OCI-LY7 (cell line): ENCODE measurements around the gene ASCL5. TPM values are rescaled to one million over a fixed set of nuclear protein-coding genes. Genes with fewer than 3 reads are reported as not detected.

Experiments used
- BruUV-seq: library from RNA; stranded (reverse); fragments of 400-500 nt; replicated peaks from 2 replicates; lab custom pipeline; 2021; lab: Mats Ljungman, UMichigan
- CTCF ChIA-PET: fragments of 300-600 bp; sonication (Branson Sonifier 250); formaldehyde crosslinking; loops from one replicate; lab custom pipeline; 2022; ENCODE audit warnings: antibody characterized with exemption; ENCODE audit not compliant: unreplicated experiment; lab: Charles Lee
- POLR2A ChIA-PET: fragments of 300-600 bp; sonication (Branson Sonifier 250); formaldehyde crosslinking; loops from one replicate; lab custom pipeline; 2022; ENCODE audit warnings: antibody characterized with exemption; lab: Charles Lee
- DNase-seq: peaks from one replicate; pipeline ENCODE4 v3.0.0-alpha.2; 2015; ENCODE audit warnings: low spot score
- H2AFZ ChIP-seq: fragments of 200-600 bp; sonication (generic), shearing (Covaris generic); 2 replicates; pipeline ENCODE4 v1.6.1; 2014; ENCODE audit warnings: mild to moderate bottlenecking, antibody characterized with exemption, low read length, moderate library complexity
- H3K27ac ChIP-seq: fragments of 200-600 bp; sonication (generic); 2 replicates; pipeline ENCODE4 v1.5.1; 2014; ENCODE audit warnings: mixed run types, low read depth, mild to moderate bottlenecking, moderate library complexity, low read length, inconsistent platforms; ENCODE audit not compliant: poor library complexity, severe bottlenecking
- H3K36me3 ChIP-seq: fragments of 200-600 bp; sonication (generic); 2 replicates; pipeline ENCODE4 v1.6.1; 2014; ENCODE audit warnings: mild to moderate bottlenecking, antibody characterized with exemption, low read length, moderate library complexity, mixed read lengths; ENCODE audit not compliant: insufficient read depth
- H3K4me1 ChIP-seq: fragments of 200-600 bp; sonication (generic); 2 replicates; pipeline ENCODE4 v1.5.1; 2014; ENCODE audit warnings: mild to moderate bottlenecking, low read length; ENCODE audit not compliant: insufficient read depth, poor library complexity, severe bottlenecking
- H3K4me2 ChIP-seq: fragments of 200-600 bp; sonication (generic); 2 replicates; pipeline ENCODE4 v1.6.1; 2014; ENCODE audit warnings: mild to moderate bottlenecking, low read length
- H3K4me3 ChIP-seq: fragments of 200-600 bp; sonication (generic); 2 replicates; pipeline ENCODE4 v1.5.1; 2014; ENCODE audit warnings: mild to moderate bottlenecking, low read depth, low read length; ENCODE audit not compliant: poor library complexity, severe bottlenecking
- H3K79me2 ChIP-seq: fragments of 200-600 bp; sonication (generic); 2 replicates; pipeline ENCODE4 v1.6.1; 2016; ENCODE audit warnings: low read depth, mild to moderate bottlenecking, low read length, moderate library complexity, mixed read lengths; ENCODE audit not compliant: insufficient read depth
- H3K9me2 ChIP-seq: fragments of 200-600 bp; sonication (generic); 2 replicates; pipeline ENCODE4 v1.6.1; 2016; ENCODE audit warnings: mild to moderate bottlenecking, low read length, mixed read lengths; ENCODE audit not compliant: insufficient read depth
- H3K9me3 ChIP-seq: fragments of 200-600 bp; sonication (generic); 2 replicates; pipeline ENCODE4 v1.6.1; 2014; ENCODE audit warnings: mild to moderate bottlenecking, mixed run types, low read length, mixed read lengths
- H4K20me1 ChIP-seq: fragments of 200-600 bp; sonication (generic); 2 replicates; pipeline ENCODE4 v1.6.1; 2014; ENCODE audit warnings: mild to moderate bottlenecking, antibody characterized with exemption, low read length, moderate library complexity, mixed read lengths; ENCODE audit not compliant: insufficient read depth
- EZH2phosphoT487 ChIP-seq: fragments of 200-600 bp; sonication (generic); IDR thresholded peaks from 2 replicates; pipeline ENCODE4 v1.6.1; 2018; ENCODE audit warnings: low read depth, borderline replicate concordance, mild to moderate bottlenecking, mixed run types, antibody characterized with exemption, low read length, moderate library complexity, mixed read lengths
- intact Hi-C: fragments of 100-400 bp; cut with micrococcal nuclease; formaldehyde crosslinking; loops from one replicate; pipeline ENCODE4 v1.10.0; 2022; ENCODE audit not compliant: unreplicated experiment
- total RNA-seq, 2 experiments: library from RNA; depleted of rRNA in 1 of 2; stranded (reverse); fragments of >200 nt in 1 of 2; shearing (Covaris generic) in 1 of 2; gene quantifications; 2 replicates each; pipeline ENCODE4 v1.2.3, GENCODE V29; 2014 to 2022
- TF ChIP-seq, protein P1 (sequence below): fragments of 200-600 bp; sonication (generic); conservative IDR thresholded peaks from 2 replicates; pipeline ENCODE4 v1.5.1; 2014; ENCODE audit warnings: mild to moderate bottlenecking, antibody characterized with exemption, low read length, moderate library complexity, mixed read lengths

ASCL5 gene
- total RNA-seq, 2 experiments from 2014 or later = not detected

DNA sequence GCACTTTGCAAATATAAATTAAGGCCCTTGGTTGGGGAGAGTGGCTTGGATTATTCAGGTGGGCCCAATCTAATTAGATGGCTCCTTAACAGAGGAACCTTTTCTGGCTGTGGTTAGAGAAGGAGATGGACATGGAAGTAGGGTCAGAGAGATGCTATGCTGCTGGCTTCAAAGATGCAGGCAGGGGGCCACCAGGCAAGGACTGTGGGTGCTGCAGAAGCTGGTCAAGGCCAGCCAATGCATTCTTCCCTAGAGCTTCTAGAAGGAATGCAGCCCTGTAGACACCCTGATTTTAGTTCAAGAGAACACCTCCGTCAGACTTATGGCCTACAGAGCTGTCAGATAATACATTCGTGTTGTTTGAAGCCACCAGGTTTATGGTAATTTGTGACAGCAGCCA lies 31.0 kb upstream of the ASCL5 start:
- ChIA-PET POLR2A (interaction anchor here (0.6 kb wide), 1 partner anchor 385 kb away, joined by 3 read pairs; no protein-coding TSS in a partner anchor), CTCF (no interaction called here)
- no peaks in the 10 kb centered on the region for H3K36me3 ChIP-seq
- H3K4me1 ChIP-seq = peaks cover 17% of the 10 kb centered on the region
- DNase-seq = no peak
- no TSS peak for BruUV-seq
- H3K9me3 ChIP-seq = peaks cover 5% of the 10 kb centered on the region; the same call in 1 of the 2 replicates
- TF ChIP-seq, protein P1, sequence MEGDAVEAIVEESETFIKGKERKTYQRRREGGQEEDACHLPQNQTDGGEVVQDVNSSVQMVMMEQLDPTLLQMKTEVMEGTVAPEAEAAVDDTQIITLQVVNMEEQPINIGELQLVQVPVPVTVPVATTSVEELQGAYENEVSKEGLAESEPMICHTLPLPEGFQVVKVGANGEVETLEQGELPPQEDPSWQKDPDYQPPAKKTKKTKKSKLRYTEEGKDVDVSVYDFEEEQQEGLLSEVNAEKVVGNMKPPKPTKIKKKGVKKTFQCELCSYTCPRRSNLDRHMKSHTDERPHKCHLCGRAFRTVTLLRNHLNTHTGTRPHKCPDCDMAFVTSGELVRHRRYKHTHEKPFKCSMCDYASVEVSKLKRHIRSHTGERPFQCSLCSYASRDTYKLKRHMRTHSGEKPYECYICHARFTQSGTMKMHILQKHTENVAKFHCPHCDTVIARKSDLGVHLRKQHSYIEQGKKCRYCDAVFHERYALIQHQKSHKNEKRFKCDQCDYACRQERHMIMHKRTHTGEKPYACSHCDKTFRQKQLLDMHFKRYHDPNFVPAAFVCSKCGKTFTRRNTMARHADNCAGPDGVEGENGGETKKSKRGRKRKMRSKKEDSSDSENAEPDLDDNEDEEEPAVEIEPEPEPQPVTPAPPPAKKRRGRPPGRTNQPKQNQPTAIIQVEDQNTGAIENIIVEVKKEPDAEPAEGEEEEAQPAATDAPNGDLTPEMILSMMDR = no peak
- TF ChIP-seq EZH2phosphoT487 = no peak
- H4K20me1 ChIP-seq = no peaks in the 10 kb centered on the region
- no peak overlapping the region for H3K27ac ChIP-seq
- no peaks in the 10 kb centered on the region for H3K79me2 ChIP-seq
- H3K9me2 ChIP-seq = no peaks in the 10 kb centered on the region
- no peak overlapping the region for H2AFZ ChIP-seq
- H3K4me3 ChIP-seq = no peak overlapping the region
- intact Hi-C loops = no loop called here
- no peak overlapping the region for H3K4me2 ChIP-seq

DNA sequence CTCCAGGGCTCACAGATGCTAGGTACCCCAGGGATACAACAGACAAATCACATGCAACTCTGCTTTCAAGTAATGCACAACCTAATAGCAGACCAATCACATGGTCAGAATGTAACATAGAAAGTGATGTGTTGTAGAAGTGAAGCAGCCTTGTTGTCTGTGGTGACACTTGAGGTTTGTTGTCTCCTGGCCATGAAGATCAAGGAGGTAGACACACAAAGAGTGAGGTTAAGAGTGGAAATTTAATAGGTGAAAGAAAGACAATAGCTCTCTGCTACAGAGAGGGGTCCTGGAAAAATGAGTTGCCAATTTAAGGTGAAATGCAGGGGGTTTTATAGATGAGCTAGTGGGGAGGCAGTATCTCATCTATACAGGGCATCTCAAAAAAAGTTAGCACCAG lies 29.8 kb upstream of the ASCL5 start:
- BruUV-seq = no TSS peak

DNA sequence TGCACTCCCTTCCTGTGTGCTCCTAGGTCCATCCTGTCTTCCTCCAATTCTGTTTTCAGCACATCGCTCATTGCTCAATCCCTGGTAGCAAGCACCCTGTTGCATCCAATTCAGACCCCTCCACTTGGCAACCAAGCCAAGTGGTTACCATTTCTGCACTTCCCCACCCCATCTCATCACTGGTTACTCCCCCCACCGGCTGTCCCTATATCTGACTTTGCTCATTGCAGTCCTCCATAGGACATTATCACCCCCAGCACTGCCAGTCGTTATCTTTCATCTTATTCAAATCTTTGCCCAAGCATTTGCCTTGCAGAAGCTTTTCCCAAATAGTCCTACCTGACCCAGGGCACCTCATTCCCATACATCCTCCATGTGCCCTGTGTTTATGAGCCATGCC lies 29.4 kb upstream of the ASCL5 start:
- Histone ChIP-seq H3K9me2 (no peaks in the 10 kb centered on the region), H3K27ac (no peak overlapping the region), H4K20me1 (no peaks in the 10 kb centered on the region), H3K36me3 (no peaks in the 10 kb centered on the region), H2AFZ (no peak overlapping the region), H3K9me3 (peaks cover 5% of the 10 kb centered on the region; the same call in 1 of the 2 replicates), H3K4me3 (no peak overlapping the region), H3K79me2 (no peaks in the 10 kb centered on the region), H3K4me2 (no peak overlapping the region), H3K4me1 (peaks cover 17% of the 10 kb centered on the region)
- POLR2A ChIA-PET = no interaction called here
- no peak for TF ChIP-seq EZH2phosphoT487
- TF ChIP-seq, protein P1 = no peak
- DNase-seq = no peak
- intact Hi-C loops = no loop called here
- CTCF ChIA-PET = no interaction called here
- BruUV-seq = no TSS peak

More for the DNA sequence above, 29.8 kb upstream of the ASCL5 start:
- POLR2A ChIA-PET = interaction anchor here (0.6 to 0.7 kb wide), 2 partner anchors 10 to 158 kb away, joined by 3 to 4 read pairs; no protein-coding TSS in a partner anchor
- Histone ChIP-seq H3K4me3 (no peak overlapping the region), H4K20me1 (no peaks in the 10 kb centered on the region), H3K79me2 (no peaks in the 10 kb centered on the region), H3K36me3 (no peaks in the 10 kb centered on the region), H2AFZ (no peak overlapping the region), H3K4me1 (peaks cover 17% of the 10 kb centered on the region), H3K27ac (no peak overlapping the region), H3K4me2 (no peak overlapping the region), H3K9me2 (no peaks in the 10 kb centered on the region), H3K9me3 (peaks cover 5% of the 10 kb centered on the region; the same call in 1 of the 2 replicates)
- intact Hi-C loops = no loop called here
- no peak for TF ChIP-seq EZH2phosphoT487
- TF ChIP-seq, protein P1 = no peak
- no peak for DNase-seq
- CTCF ChIA-PET = no interaction called here
